HEK293T (cell line): Measurements from ENCODE around the gene SIGMAR1.

ENCODE experiments used
- ARNT ChIP-seq: fragments of 450-650 bp; IDR thresholded peaks from 2 replicates; pipeline ENCODE4 v1.6.1; 2017; ENCODE audit warnings: mild to moderate bottlenecking
- FOXA1 ChIP-seq: fragments of 450-650 bp; IDR thresholded peaks from 2 replicates; pipeline ENCODE4 v1.6.1; 2016; ENCODE audit warnings: mild to moderate bottlenecking
- NFRKB ChIP-seq: fragments of 450-650 bp; IDR thresholded peaks from 2 replicates; pipeline ENCODE4 v1.6.1; 2016; ENCODE audit warnings: mild to moderate bottlenecking, moderate library complexity
- SUZ12 ChIP-seq: fragments of 450-650 bp; IDR thresholded peaks from 2 replicates; pipeline ENCODE4 v1.6.1; 2016; ENCODE audit warnings: mild to moderate bottlenecking

DNA sequence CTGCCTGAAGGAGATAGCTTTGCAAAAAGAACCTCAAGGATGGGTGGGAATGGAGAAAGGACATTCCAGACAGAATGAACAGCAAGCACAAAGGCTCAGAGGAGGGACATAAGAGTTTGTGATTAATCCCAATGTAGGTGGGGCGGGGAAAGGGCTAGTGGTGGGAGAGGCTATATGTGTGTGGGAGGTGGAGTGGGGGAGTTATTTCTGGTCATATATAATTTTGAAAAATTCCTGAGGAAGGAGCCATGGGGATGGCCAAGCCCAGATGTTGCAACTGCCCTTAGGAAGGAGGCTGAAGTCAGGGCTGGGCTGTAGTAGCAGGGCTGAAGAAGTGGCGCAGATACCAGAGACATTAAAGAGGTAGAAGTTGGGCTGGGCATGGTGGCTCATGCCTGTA, 38.3 kb upstream of the SIGMAR1 start:
- TF ChIP-seq NFRKB (no peak), SUZ12 (no peak), FOXA1 (no peak), ARNT (no peak)
